ENCODE measurements around the gene DEGS2.

DEGS2 gene

GRCh38 chr14:100132903-100133510 is 26.4 kb downstream of the DEGS2 start:
- no peak overlapping the region for H3K27ac ChIP-seq
- no peak for TF ChIP-seq CTCF (conservative IDR thresholded peaks at IDR 0.05)
- TF ChIP-seq ZFX (IDR thresholded peaks at IDR 0.05), result no peak

GRCh38 chr14:100132161-100132902 is 27.1 kb downstream of the DEGS2 start:
- no peak for TF ChIP-seq ZFX (IDR thresholded peaks at IDR 0.05)
- TF ChIP-seq CTCF (conservative IDR thresholded peaks at IDR 0.05), result no peak
- H3K27ac ChIP-seq, result no peak overlapping the region

- no peak for TF ChIP-seq CTCF (conservative IDR thresholded peaks at IDR 0.05)
- H3K27ac ChIP-seq, result no peak overlapping the region
Observed at GRCh38 chr14:100131181-100131580, 28.3 kb downstream of the DEGS2 start.

- TF ChIP-seq ZFX (IDR thresholded peaks at IDR 0.05), result no peak
- TF ChIP-seq CTCF (conservative IDR thresholded peaks at IDR 0.05), result no peak
- H3K27ac ChIP-seq, result no peak overlapping the region
Observed at GRCh38 chr14:100130521-100130920, 28.9 kb downstream of the DEGS2 start.

- no peak overlapping the region for H3K27ac ChIP-seq
- TF ChIP-seq CTCF (conservative IDR thresholded peaks at IDR 0.05) (no peak), ZFX (IDR thresholded peaks at IDR 0.05) (no peak)
Observed at GRCh38 chr14:100129161-100129589, 30.3 kb downstream of the DEGS2 start.

GRCh38 chr14:100128688-100129087 is 30.8 kb downstream of the DEGS2 start:
- H3K27ac ChIP-seq, result no peak overlapping the region
- TF ChIP-seq ZFX (IDR thresholded peaks at IDR 0.05) (no peak), CTCF (conservative IDR thresholded peaks at IDR 0.05) (no peak)

GRCh38 chr14:100127853-100128455 is 31.5 kb downstream of the DEGS2 start:
- TF ChIP-seq ZFX (IDR thresholded peaks at IDR 0.05) (no peak), CTCF (conservative IDR thresholded peaks at IDR 0.05) (no peak)
- no peak overlapping the region for H3K27ac ChIP-seq
